Measurements from ENCODE around the gene NSUN2.

DNA sequence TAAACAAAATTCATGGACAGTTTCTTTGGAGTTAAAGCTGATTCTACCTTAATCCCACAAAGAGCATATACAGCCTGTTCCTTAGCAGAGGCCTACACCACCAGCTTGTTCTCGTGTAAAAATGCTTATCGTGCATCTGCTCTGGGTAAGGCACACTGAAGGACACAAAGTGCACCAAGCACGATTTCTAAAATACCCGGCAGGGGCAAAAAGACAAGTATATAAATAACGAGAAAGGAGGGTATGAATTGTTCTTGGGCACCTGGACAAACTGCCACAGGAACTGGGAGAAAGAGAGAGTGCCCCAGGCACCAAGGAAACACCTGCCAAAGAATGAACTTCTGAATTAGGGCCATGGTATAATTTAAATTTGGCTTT lies 25.3 kb downstream of the NSUN2 start:
- TF ChIP-seq, protein P1, sequence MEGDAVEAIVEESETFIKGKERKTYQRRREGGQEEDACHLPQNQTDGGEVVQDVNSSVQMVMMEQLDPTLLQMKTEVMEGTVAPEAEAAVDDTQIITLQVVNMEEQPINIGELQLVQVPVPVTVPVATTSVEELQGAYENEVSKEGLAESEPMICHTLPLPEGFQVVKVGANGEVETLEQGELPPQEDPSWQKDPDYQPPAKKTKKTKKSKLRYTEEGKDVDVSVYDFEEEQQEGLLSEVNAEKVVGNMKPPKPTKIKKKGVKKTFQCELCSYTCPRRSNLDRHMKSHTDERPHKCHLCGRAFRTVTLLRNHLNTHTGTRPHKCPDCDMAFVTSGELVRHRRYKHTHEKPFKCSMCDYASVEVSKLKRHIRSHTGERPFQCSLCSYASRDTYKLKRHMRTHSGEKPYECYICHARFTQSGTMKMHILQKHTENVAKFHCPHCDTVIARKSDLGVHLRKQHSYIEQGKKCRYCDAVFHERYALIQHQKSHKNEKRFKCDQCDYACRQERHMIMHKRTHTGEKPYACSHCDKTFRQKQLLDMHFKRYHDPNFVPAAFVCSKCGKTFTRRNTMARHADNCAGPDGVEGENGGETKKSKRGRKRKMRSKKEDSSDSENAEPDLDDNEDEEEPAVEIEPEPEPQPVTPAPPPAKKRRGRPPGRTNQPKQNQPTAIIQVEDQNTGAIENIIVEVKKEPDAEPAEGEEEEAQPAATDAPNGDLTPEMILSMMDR (IDR thresholded peaks at IDR 0.05; ENCODE audit: low read depth, low read length): no peak
- no peak for TF ChIP-seq EZH2phosphoT487 (IDR thresholded peaks at IDR 0.05; ENCODE audit: low read depth)

Data from OCI-LY3 (cell line).